Immature natural killer cell (primary cell): Measurements from ENCODE around the gene KRT75. TPM values are rescaled to one million over a fixed set of nuclear protein-coding genes. Genes with fewer than 3 reads are reported as not detected.

Experiments used
- DNase-seq, 3 donors: peaks; one replicate each; pipeline ENCODE4 v3.0.0; 2022; ENCODE audit warnings: mixed read lengths in 1 of 3
- H3K27ac Mint-ChIP-seq, 6 donors: one replicate each; pipeline ENCODE4 v1.8.0; 2020; ENCODE audit warnings: mixed read lengths in 6 of 6, mild to moderate bottlenecking in 5 of 6, inconsistent platforms in 4 of 6, moderate library complexity in 3 of 6
- H3K27me3 Mint-ChIP-seq, 3 donors: one replicate each; pipeline ENCODE4 v1.8.0; 2020 to 2021; ENCODE audit warnings: low read depth in 3 of 3, mild to moderate bottlenecking in 3 of 3, mixed read lengths in 3 of 3, moderate library complexity in 3 of 3, inconsistent platforms in 1 of 3
- H3K36me3 Mint-ChIP-seq, 3 donors: one replicate each; pipeline ENCODE4 v1.8.0; 2020; ENCODE audit warnings: mixed read lengths in 3 of 3, inconsistent platforms in 2 of 3, mild to moderate bottlenecking in 2 of 3
- H3K4me1 Mint-ChIP-seq, 2 donors: one replicate each; pipeline ENCODE4 v1.8.0; 2020; ENCODE audit warnings: inconsistent platforms in 2 of 2, mild to moderate bottlenecking in 2 of 2, mixed read lengths in 2 of 2, moderate library complexity in 1 of 2
- H3K4me3 Mint-ChIP-seq, 5 donors: one replicate each; pipeline ENCODE4 v1.8.0; 2020; ENCODE audit warnings: mild to moderate bottlenecking in 5 of 5, mixed read lengths in 5 of 5, inconsistent platforms in 3 of 5, moderate library complexity in 3 of 5
- H3K9me3 Mint-ChIP-seq, 6 donors: one replicate each; pipeline ENCODE4 v1.8.0; 2020; ENCODE audit warnings: mild to moderate bottlenecking in 6 of 6, mixed read lengths in 6 of 6, inconsistent platforms in 4 of 6, moderate library complexity in 3 of 6
- polyA plus RNA-seq, 3 donors: library from polyadenylated mRNA; unstranded; fragments of 300-500 nt; fragmentation: Illumina TruSeq; gene quantifications; one replicate each; pipeline ENCODE4 v1.2.3, GENCODE V29; 2021

KRT75 gene
- polyA plus RNA-seq, 3 donors from 2014 or later, result not detected

DNA sequence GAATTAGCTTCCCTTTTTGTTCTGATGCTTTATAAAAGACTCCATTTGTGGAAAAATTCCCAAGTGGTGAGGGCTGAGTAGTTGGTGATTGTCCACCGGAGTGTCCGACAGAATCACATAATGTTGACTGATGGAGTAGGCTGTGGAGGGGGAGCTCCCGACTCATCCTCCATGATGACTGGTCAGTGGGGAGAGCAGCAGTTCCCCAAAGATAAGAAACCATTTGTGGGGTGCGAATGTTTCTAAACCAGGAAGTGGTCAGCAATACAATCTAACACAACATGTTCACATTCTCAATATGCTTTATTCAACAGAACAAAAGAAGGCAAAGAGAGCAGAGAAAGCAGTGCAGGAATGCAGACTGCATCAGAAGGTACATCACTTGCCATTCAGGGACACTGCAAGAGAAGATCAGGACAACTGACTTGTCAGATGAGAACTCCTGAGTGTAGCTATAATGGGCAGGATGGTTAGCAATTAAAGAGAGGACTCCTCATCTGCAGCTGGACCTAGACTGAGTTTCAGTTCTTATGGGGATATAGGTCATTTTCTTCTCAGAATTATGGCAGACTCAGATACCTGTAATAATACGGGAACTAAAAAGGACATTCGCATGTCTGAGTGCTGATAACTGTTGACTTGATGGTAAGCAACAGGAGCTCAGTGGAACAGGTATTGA is 12.3 kb upstream of the KRT75 start:
- peaks cover 0 to 4% (median 0%) of the 10 kb centered on the region in 6 donors for H3K9me3 Mint-ChIP-seq
- no peak for DNase-seq
- H3K27ac Mint-ChIP-seq, result peak overlapping the region in 4 of 6 donors; percentile 13 to 66 (median 45)
- peak overlapping the region in 2 of 5 donors; percentile 17 to 72 for H3K4me3 Mint-ChIP-seq
- H3K4me1 Mint-ChIP-seq, result peaks cover 21 to 28% of the 10 kb centered on the region in 2 donors
- H3K27me3 Mint-ChIP-seq, result peaks cover 4 to 9% (median 6%) of the 10 kb centered on the region in 3 donors
- no peaks in the 10 kb centered on the region for H3K36me3 Mint-ChIP-seq

GRCh38 chr12:52445876-52446275 is 11.7 kb upstream of the KRT75 start:
- H3K27ac Mint-ChIP-seq, result no peak overlapping the region
- peaks cover 6 to 13% (median 8%) of the 10 kb centered on the region in 3 donors for H3K27me3 Mint-ChIP-seq
- H3K4me3 Mint-ChIP-seq, result no peak overlapping the region
- no peak for DNase-seq
- peaks cover 21 to 28% of the 10 kb centered on the region in 2 donors for H3K4me1 Mint-ChIP-seq
- H3K9me3 Mint-ChIP-seq, result peaks cover 0 to 4% (median 0%) of the 10 kb centered on the region in 6 donors
- no peaks in the 10 kb centered on the region for H3K36me3 Mint-ChIP-seq

GRCh38 chr12:52444647-52445595 is 10.8 kb upstream of the KRT75 start:
- Mint-ChIP-seq H3K27ac (no peak overlapping the region), H3K9me3 (peaks cover 0 to 4% (median 0%) of the 10 kb centered on the region in 6 donors), H3K27me3 (peaks cover 6 to 16% (median 9%) of the 10 kb centered on the region in 3 donors), H3K4me1 (peaks cover 21 to 28% of the 10 kb centered on the region in 2 donors), H3K36me3 (no peaks in the 10 kb centered on the region), H3K4me3 (no peak overlapping the region)
- DNase-seq, result no peak

DNA sequence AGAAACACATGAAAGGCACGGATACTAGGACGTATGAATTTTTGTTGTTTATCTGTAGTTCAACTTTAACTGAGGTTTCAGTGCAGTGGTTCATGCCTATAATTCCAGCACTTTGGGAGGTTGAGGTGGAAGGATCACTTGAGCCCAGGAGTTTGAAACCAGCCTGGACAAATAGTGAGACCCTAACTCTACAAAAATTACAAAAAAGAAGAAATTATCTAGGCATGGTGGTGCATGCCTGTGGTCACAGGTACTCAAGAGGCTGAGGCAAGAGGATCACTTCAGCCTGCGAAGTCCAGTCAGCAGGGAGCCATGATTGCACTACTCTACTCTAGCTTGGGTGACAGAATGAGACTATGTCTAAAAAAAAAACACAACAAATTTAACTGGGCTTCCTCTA is 9.8 kb upstream of the KRT75 start:
- no peaks in the 10 kb centered on the region for H3K36me3 Mint-ChIP-seq
- peaks cover 21 to 27% of the 10 kb centered on the region in 2 donors for H3K4me1 Mint-ChIP-seq
- no peak overlapping the region for H3K4me3 Mint-ChIP-seq
- no peak for DNase-seq
- H3K9me3 Mint-ChIP-seq, result peaks cover 0 to 4% (median 0%) of the 10 kb centered on the region in 6 donors
- no peak overlapping the region for H3K27ac Mint-ChIP-seq
- peaks cover 6 to 14% (median 9%) of the 10 kb centered on the region in 3 donors for H3K27me3 Mint-ChIP-seq

- DNase-seq, result no peak
- Mint-ChIP-seq H3K27ac (no peak overlapping the region), H3K27me3 (peaks cover 5 to 14% (median 9%) of the 10 kb centered on the region in 3 donors)
Measured at GRCh38 chr12:52442600-52443061, 8.5 kb upstream of the KRT75 start.

GRCh38 chr12:52441320-52441911 is 7.2 kb upstream of the KRT75 start:
- Mint-ChIP-seq H3K4me1 (peaks cover 6 to 7% of the 10 kb centered on the region in 2 donors), H3K27ac (no peak overlapping the region), H3K9me3 (peaks cover 0 to 4% (median 0%) of the 10 kb centered on the region in 6 donors), H3K36me3 (no peaks in the 10 kb centered on the region), H3K4me3 (no peak overlapping the region), H3K27me3 (peaks cover 5 to 14% (median 9%) of the 10 kb centered on the region in 3 donors)
- no peak for DNase-seq

More at GRCh38 chr12:52442600-52443061, 8.5 kb upstream of the KRT75 start:
- no peak overlapping the region for H3K4me3 Mint-ChIP-seq
- no peaks in the 10 kb centered on the region for H3K36me3 Mint-ChIP-seq
- H3K9me3 Mint-ChIP-seq, result peaks cover 0 to 4% (median 0%) of the 10 kb centered on the region in 6 donors
- H3K4me1 Mint-ChIP-seq, result peaks cover 13 to 14% of the 10 kb centered on the region in 2 donors

DNA sequence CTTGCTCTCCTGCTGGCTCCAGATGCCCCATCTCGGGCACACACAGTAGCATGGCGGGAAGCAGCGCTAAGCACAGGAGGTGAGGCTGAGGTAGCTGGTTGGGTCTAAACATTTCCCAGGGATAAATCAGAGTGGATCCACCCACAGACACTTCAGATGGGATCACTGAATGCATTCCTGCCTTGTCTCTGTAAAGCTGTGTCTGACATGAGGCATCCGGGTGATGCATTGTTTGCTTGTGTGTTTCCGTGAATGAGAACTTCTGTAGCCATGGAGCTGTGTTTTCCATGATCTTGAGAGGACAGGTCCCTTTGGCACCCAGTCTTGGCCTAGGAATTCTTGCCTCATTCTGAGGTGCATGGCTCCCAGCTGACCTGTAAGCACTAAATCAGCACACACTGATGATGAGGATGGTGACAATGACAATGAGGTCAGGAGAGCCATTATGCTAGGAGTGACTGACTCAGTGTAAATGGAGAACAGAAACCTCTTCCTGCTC is 6.7 kb upstream of the KRT75 start:
- peaks cover 3 to 13% (median 9%) of the 10 kb centered on the region in 3 donors for H3K27me3 Mint-ChIP-seq
- no peak overlapping the region for H3K4me3 Mint-ChIP-seq
- peaks cover 0 to 4% (median 0%) of the 10 kb centered on the region in 6 donors for H3K9me3 Mint-ChIP-seq
- H3K4me1 Mint-ChIP-seq, result peaks cover under 1 to 2% of the 10 kb centered on the region in 2 donors
- DNase-seq, result no peak
- H3K36me3 Mint-ChIP-seq, result no peaks in the 10 kb centered on the region
- no peak overlapping the region for H3K27ac Mint-ChIP-seq

GRCh38 chr12:52439845-52440244 is 5.7 kb upstream of the KRT75 start:
- Mint-ChIP-seq H3K27ac (no peak overlapping the region), H3K4me3 (no peak overlapping the region), H3K27me3 (peaks cover 3 to 12% (median 9%) of the 10 kb centered on the region in 3 donors), H3K36me3 (no peaks in the 10 kb centered on the region), H3K9me3 (peaks cover 0 to 4% (median 0%) of the 10 kb centered on the region in 6 donors), H3K4me1 (no peaks in the 10 kb centered on the region)
- DNase-seq, result no peak

DNA sequence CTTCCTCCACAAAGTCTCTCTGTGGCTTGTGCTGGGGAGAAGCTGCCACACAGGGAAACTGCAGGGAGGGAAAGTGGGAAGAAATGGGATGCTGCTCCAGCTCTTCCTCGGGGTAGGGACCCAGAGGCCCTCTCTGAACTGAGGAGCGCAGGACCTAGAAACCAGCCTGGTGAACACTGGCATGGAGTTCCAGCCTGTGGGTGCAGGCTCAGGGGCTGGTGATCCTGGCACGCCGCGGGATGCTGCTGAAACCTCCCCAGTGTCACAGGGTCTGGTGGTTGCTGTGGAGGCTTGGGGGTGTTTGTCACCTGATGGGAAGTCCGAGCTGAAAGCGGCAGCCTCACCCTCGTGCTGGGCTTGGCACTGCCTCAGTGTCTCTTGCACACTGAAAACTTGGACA is 5.2 kb upstream of the KRT75 start:
- Mint-ChIP-seq H3K9me3 (peaks cover 0 to 4% (median 0%) of the 10 kb centered on the region in 6 donors), H3K27me3 (peaks cover 3 to 15% (median 9%) of the 10 kb centered on the region in 3 donors), H3K36me3 (no peaks in the 10 kb centered on the region), H3K4me3 (no peak overlapping the region), H3K27ac (no peak overlapping the region), H3K4me1 (no peaks in the 10 kb centered on the region)
- DNase-seq, result no peak

GRCh38 chr12:52438305-52439301 is 4.4 kb upstream of the KRT75 start:
- Mint-ChIP-seq H3K27ac (no peak overlapping the region), H3K27me3 (peaks cover 3 to 17% (median 9%) of the 10 kb centered on the region in 3 donors), H3K36me3 (no peaks in the 10 kb centered on the region), H3K9me3 (peaks cover 0 to 4% (median 0%) of the 10 kb centered on the region in 6 donors), H3K4me1 (no peaks in the 10 kb centered on the region), H3K4me3 (no peak overlapping the region)
- DNase-seq, result no peak

GRCh38 chr12:52437508-52437907 is 3.3 kb upstream of the KRT75 start:
- no peak overlapping the region for H3K4me3 Mint-ChIP-seq
- H3K4me1 Mint-ChIP-seq, result no peaks in the 10 kb centered on the region
- no peaks in the 10 kb centered on the region for H3K36me3 Mint-ChIP-seq
- no peaks in the 10 kb centered on the region for H3K9me3 Mint-ChIP-seq
- H3K27me3 Mint-ChIP-seq, result peaks cover 3 to 22% (median 11%) of the 10 kb centered on the region in 3 donors
- H3K27ac Mint-ChIP-seq, result no peak overlapping the region
- no peak for DNase-seq

DNA sequence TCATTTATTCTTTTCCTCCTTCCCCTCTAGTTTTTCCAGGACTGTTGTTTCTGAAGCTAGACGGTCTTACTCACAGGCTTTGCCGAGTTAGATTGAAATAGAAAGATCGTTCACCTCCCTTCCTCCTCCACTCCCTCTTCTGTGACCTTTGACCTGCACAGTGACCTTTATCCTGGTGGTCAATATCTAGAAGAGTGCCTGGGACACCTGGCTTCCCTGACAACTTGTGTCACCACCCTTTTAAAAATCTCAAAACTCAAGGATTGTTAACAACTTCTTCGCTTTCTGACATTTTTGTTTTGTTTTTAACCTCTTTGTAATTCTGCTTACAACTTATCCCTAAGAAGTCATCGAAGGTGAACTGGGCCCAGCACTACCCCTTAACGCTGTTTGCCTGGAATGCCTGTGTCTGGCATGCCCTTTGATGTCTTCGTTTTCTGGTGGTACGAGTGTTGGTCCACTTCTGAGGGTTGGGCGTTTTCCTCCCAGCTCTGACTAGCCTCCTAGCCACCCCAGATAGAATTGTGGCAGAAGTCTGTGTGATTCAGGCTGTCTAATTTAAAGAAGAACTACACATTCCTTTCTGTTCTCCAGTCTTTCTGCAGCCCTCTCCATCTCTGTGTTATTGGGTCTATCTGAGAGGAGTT is 2.8 kb upstream of the KRT75 start:
- no peak for DNase-seq
- no peaks in the 10 kb centered on the region for H3K9me3 Mint-ChIP-seq
- H3K36me3 Mint-ChIP-seq, result no peaks in the 10 kb centered on the region
- no peak overlapping the region for H3K4me3 Mint-ChIP-seq
- H3K4me1 Mint-ChIP-seq, result no peaks in the 10 kb centered on the region
- peaks cover 1 to 18% (median 8%) of the 10 kb centered on the region in 3 donors for H3K27me3 Mint-ChIP-seq
- peak overlapping the region in 1 of 6 donors; percentile 9 for H3K27ac Mint-ChIP-seq
